Brain microvascular endothelial cell (primary cell): Measurements from ENCODE around the gene HLA-E.
"Not testable (repeated sequence)": the region's sequence is repeated elsewhere in the genome, so short reads cannot be mapped to it uniquely, and the experiment has no call there.

ENCODE experiments used
- DNase-seq: peaks from one replicate; pipeline ENCODE4 v3.0.0-alpha.2; 2020
- H3K27ac ChIP-seq: fragments of 250-450 bp; sonication (Bioruptor Pico); 2 replicates; pipeline ENCODE4 v1.5.1; 2020; ENCODE audit warnings: mild to moderate bottlenecking, moderate library complexity
- H3K27me3 ChIP-seq: fragments of 250-450 bp; sonication (Bioruptor Pico); replicated peaks from 2 replicates; pipeline ENCODE4 v1.5.1; 2020; ENCODE audit warnings: mild to moderate bottlenecking
- H3K36me3 ChIP-seq: fragments of 250-450 bp; sonication (Bioruptor Pico); replicated peaks from 2 replicates; pipeline ENCODE4 v1.5.1; 2020; ENCODE audit warnings: mild to moderate bottlenecking
- H3K4me3 ChIP-seq: 2 replicates; pipeline ENCODE4 v1.5.1; 2011; ENCODE audit warnings: low read depth, mild to moderate bottlenecking, control low read depth, low read length, moderate library complexity
- in situ Hi-C: cut with HindIII; loops from 2 replicates; pipeline ENCODE4 v1.10.0; 2017; ENCODE audit warnings: low sequenced_read_pairs, low pct_ligation_motif_present
- TF ChIP-seq, protein P1 (sequence below): IDR thresholded peaks from 2 replicates; pipeline ENCODE4 v1.5.1; 2011; ENCODE audit warnings: low read depth, mild to moderate bottlenecking, moderate library complexity, low read length, control low read depth, inconsistent platforms; ENCODE audit errors: missing control alignments

The HLA-E gene

DNA sequence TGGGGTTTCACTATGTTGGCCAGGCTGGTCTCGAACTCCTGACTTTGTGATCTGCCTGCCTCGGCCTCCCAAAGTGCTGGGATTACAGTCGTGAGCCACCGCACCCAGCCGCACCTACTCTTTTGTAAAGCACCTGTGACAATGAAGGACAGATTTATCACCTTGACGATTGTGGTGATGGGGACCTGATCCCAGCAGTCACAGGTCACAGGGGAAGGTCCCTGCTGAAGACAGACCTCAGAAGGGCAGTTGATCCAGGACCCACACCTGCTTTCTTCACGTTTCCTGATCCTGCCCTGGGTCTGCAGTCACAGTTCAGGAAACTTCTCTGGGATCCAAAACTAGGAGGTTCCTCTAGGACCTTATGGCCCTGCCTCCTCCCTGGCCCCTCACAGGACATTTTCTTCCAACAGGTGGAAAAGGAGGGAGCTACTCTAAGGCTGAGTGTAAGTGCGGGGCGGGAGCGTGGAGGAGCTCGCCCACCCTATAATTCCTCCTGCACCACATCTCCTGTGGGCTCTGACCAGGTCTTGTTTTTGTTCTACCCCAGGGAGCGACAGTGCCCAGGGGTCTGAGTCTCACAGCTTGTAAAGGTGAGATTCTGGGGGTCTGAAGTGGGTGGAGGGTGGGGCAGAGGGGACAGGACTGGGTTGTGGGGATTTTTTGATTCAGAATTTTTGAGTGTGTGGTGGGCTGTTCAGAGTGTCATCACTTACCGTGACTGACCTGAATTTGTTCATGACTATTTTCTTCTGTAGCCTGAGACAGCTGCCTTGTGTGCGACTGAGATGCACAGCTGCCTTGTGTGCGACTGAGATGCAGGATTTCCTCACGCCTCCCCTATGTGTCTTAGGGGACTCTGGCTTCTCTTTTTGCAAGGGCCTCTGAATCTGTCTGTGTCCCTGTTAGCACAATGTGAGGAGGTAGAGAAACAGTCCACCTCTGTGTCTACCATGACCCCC lies 3.0 kb downstream of the HLA-E start:
- TF ChIP-seq, protein P1, sequence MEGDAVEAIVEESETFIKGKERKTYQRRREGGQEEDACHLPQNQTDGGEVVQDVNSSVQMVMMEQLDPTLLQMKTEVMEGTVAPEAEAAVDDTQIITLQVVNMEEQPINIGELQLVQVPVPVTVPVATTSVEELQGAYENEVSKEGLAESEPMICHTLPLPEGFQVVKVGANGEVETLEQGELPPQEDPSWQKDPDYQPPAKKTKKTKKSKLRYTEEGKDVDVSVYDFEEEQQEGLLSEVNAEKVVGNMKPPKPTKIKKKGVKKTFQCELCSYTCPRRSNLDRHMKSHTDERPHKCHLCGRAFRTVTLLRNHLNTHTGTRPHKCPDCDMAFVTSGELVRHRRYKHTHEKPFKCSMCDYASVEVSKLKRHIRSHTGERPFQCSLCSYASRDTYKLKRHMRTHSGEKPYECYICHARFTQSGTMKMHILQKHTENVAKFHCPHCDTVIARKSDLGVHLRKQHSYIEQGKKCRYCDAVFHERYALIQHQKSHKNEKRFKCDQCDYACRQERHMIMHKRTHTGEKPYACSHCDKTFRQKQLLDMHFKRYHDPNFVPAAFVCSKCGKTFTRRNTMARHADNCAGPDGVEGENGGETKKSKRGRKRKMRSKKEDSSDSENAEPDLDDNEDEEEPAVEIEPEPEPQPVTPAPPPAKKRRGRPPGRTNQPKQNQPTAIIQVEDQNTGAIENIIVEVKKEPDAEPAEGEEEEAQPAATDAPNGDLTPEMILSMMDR, result no peak
- peaks cover 26% of the 10 kb centered on the region for H3K36me3 ChIP-seq
- H3K27me3 ChIP-seq, result no peaks in the 10 kb centered on the region
- no peak overlapping the region for H3K27ac ChIP-seq
- in situ Hi-C loops, result no loop called here
- DNase-seq, result no peak
- no peak overlapping the region for H3K4me3 ChIP-seq

DNA sequence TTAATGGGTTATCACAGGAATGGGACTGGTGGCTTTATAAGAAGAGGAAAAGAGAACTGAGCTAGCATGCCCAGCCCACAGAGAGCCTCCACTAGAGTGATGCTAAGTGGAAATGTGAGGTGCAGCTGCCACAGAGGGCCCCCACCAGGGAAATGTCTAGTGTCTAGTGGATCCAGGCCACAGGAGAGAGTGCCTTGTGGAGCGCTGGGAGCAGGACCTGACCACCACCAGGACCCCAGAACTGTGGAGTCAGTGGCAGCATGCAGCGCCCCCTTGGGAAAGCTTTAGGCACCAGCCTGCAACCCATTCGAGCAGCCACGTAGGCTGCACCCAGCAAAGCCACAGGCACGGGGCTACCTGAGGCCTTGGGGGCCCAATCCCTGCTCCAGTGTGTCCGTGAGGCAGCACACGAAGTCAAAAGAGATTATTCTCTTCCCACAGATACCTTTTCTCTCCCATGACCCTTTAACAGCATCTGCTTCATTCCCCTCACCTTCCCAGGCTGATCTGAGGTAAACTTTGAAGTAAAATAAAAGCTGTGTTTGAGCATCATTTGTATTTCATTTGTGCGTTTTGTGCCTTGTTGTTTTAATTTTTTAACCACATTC lies 4.4 kb downstream of the HLA-E start:
- TF ChIP-seq, protein P1, result peak; percentile 49
- no peak overlapping the region for H3K4me3 ChIP-seq
- no peak overlapping the region for H3K27ac ChIP-seq
- DNase-seq, result no peak
- peaks cover 26% of the 10 kb centered on the region for H3K36me3 ChIP-seq
- H3K27me3 ChIP-seq, result no peaks in the 10 kb centered on the region
- in situ Hi-C loops, result no loop called here

DNA sequence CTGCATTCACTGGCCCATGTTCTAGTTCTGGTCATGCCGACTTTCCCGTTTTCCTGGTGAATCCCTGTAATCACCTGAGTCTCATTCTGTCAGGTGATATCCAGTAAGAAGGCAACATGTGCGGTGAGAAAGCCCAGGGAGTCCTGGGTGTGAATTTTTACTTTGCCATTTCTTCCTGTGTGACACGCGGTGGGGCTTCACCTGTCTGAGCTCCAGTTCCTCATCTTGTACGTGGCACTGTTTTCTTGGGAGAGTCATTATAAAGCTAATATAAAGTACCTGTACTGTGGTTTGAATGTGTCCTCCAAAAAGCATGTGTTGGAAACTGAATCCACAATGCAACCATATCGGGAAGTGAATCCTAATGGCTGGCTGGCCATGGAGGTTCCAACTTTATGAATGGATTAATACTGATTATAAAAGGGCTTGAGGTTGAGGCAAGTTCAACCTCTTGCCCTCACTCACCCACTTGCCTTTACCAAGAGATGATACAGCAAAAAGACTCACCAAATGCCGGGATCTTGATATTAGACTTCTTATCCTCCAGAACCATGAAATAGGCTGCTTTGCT lies 5.1 kb downstream of the HLA-E start:
- TF ChIP-seq, protein P1, result no peak
- in situ Hi-C loops, result no loop called here
- Histone ChIP-seq H3K4me3 (no peak overlapping the region), H3K27ac (no peak overlapping the region), H3K36me3 (peaks cover 26% of the 10 kb centered on the region), H3K27me3 (no peaks in the 10 kb centered on the region)
- no peak for DNase-seq

DNA sequence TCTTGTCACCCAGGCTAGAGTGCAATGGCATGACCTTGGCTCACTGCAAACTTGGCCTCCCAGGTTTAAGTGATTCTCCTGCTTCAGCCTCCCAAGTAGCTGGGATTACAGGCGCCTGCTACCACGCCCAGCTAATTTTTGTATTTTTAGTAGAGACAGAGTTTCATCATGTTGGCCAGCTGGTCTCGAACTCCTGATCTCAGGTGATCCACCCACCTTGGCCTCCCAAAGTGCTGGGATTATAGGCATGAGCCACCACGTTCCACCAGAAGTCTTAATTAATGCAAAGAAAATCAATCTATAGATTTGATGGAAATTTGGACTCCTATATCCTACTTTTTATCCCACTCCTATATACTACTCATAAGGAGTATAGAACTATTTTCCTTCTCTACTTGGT lies 5.8 kb downstream of the HLA-E start:
- H3K4me3 ChIP-seq, in situ Hi-C loops, H3K27me3 ChIP-seq, H3K27ac ChIP-seq, DNase-seq: not testable (repeated sequence)
- H3K36me3 ChIP-seq, result peaks cover 26% of the 10 kb centered on the region

DNA sequence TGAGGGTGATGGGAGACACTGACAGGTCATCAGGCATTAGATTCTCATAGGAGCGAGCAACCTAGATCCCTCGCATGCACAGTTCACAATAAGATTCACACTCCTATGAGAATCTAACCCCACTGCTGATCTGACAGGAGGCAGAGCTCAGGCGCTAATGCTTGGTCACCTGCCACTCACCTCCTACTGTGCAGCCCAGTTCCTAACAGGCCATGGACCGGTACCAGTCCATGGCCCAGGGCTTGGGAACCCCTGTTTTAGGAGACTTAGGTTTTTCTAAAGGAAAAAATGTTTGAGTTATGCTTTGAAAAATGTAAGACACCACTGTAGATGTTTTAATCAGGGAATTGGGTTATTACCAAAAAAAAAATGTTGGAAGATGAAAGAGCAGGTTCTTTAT lies 6.7 kb downstream of the HLA-E start:
- no peak for DNase-seq
- Histone ChIP-seq H3K4me3 (no peak overlapping the region), H3K27ac (peak overlapping the region; percentile 16), H3K27me3 (no peaks in the 10 kb centered on the region), H3K36me3 (peaks cover 17% of the 10 kb centered on the region)
- in situ Hi-C loops, result no loop called here
- TF ChIP-seq, protein P1, result no peak

DNA sequence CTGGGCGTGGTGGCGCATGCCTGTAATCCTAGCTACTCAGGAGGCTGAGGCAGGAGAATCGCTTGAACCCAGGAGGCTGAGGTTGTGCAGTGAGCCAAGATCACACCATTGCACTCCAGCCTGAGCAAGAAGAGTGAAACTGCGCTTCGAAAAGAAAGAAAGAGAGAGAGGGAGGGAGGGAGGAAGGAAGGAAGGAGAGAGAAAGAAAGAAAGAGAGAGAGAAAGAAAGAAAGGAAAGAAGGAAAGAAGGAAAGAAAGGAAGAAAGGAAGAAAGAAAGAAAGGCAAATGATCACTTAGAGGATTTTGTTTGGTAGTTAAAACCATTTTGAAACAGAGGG lies 7.9 kb downstream of the HLA-E start:
- H3K36me3 ChIP-seq, H3K27ac ChIP-seq, in situ Hi-C loops, H3K4me3 ChIP-seq, DNase-seq, H3K27me3 ChIP-seq: not testable (repeated sequence)
